ENCODE results near the gene CCND1.

DNA sequence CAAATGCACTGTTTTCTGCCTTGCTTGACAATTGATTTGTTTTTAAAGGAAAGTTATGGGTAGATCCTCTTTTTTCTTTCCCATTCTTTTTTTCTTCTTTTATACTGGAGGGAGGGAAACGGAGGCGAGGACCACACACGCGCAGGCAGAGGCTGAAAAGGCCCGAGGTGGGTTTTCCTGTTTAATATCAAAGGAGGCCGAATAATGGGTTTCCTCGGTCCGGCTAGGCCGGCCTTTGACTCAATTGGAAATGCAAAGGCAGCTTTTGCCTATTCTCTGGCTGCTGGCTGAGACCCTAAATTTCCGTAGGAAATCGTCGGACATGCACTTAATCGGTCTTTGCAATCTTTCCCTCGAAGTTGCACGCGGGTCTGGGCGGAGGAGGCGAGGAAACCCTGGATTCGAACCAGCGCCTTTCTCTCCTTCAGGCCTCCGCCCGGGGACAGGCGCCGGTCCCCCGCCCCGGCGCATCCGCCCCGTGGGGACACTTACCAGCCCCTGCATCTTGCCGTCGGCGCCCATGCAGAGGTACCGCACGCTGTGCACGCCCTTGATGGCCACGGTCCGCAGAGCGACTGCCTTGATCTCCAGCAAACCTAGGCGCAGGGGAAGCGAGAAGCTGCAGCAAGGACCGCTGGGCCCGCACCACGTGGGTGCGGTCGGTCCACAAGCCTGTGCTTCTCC, 62.0 kb downstream of the CCND1 start:
- TF ChIP-seq, protein P1, sequence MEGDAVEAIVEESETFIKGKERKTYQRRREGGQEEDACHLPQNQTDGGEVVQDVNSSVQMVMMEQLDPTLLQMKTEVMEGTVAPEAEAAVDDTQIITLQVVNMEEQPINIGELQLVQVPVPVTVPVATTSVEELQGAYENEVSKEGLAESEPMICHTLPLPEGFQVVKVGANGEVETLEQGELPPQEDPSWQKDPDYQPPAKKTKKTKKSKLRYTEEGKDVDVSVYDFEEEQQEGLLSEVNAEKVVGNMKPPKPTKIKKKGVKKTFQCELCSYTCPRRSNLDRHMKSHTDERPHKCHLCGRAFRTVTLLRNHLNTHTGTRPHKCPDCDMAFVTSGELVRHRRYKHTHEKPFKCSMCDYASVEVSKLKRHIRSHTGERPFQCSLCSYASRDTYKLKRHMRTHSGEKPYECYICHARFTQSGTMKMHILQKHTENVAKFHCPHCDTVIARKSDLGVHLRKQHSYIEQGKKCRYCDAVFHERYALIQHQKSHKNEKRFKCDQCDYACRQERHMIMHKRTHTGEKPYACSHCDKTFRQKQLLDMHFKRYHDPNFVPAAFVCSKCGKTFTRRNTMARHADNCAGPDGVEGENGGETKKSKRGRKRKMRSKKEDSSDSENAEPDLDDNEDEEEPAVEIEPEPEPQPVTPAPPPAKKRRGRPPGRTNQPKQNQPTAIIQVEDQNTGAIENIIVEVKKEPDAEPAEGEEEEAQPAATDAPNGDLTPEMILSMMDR (IDR thresholded peaks at IDR 0.05 in 2 of 3, conservative IDR thresholded peaks at IDR 0.05 in 1 of 3; ENCODE audit: insufficient read depth in 2 of 3, low read depth in 1 of 3, low read length in 3 of 3), result no peak
- TF ChIP-seq EZH2 (IDR thresholded peaks at IDR 0.05; ENCODE audit: borderline replicate concordance, low read depth, low read length), result no peak
- TF ChIP-seq KHSRP (IDR thresholded peaks at IDR 0.05), result no peak
- TF ChIP-seq KAT8 (IDR thresholded peaks at IDR 0.05; ENCODE audit: low read depth), result no peak
- no peak for TF ChIP-seq PPARD (CRISPR knock-in tag; IDR thresholded peaks at IDR 0.05)
- TF ChIP-seq MAZ (CRISPR knock-in tag; conservative IDR thresholded peaks at IDR 0.05 in 1 of 2, IDR thresholded peaks at IDR 0.05 in 1 of 2), result no peak
- no peak for TF ChIP-seq ZNF76 (CRISPR knock-in tag; IDR thresholded peaks at IDR 0.05; ENCODE audit: borderline replicate concordance)
- TF ChIP-seq ZNF197 (CRISPR knock-in tag; IDR thresholded peaks at IDR 0.05; ENCODE audit: low read depth), result no peak
- TF ChIP-seq ZNF277 (CRISPR knock-in tag; IDR thresholded peaks at IDR 0.05; ENCODE audit: borderline replicate concordance), result no peak
- TF ChIP-seq ZNF239 (CRISPR knock-in tag; IDR thresholded peaks at IDR 0.05), result no peak
